Small intestine (tissue), 7 donors: ENCODE measurements around the gene OR10H3. TPM values are rescaled to one million over a fixed set of nuclear protein-coding genes. Genes with fewer than 3 reads are reported as not detected.
"Not testable (repeated sequence)": the region's sequence is repeated elsewhere in the genome, so short reads cannot be mapped to it uniquely, and the experiment has no call there.

Experiments used
- DNase-seq, 2 donors: peaks; one replicate each; pipeline versions ENCODE4 v3.0.0 to v3.0.0-alpha.2; 2013
- FAIRE-seq: peaks from 2 replicates; lab custom pipeline; 2012; peaks lifted over from hg19 to GRCh38; lab: Jason Lieb, UNC
- H3K27ac ChIP-seq, 3 donors: one replicate each; pipeline ENCODE4 v1.5.1; 2013; ENCODE audit warnings: low read length in 2 of 3, mild to moderate bottlenecking in 2 of 3, control low read depth in 1 of 3, inconsistent platforms in 1 of 3, low read depth in 1 of 3, moderate library complexity in 1 of 3
- H3K27me3 ChIP-seq, 3 donors: one replicate each; pipeline ENCODE4 v1.6.1; 2013; ENCODE audit warnings: low read length in 3 of 3, inconsistent platforms in 1 of 3; ENCODE audit not compliant: control insufficient read depth in 3 of 3, insufficient read depth in 3 of 3
- H3K36me3 ChIP-seq, 3 donors: one replicate each; pipeline ENCODE4 v1.6.1; 2013; ENCODE audit warnings: low read length in 3 of 3, inconsistent platforms in 1 of 3, low read depth in 1 of 3, mild to moderate bottlenecking in 1 of 3, moderate library complexity in 1 of 3; ENCODE audit not compliant: control insufficient read depth in 3 of 3, insufficient read depth in 2 of 3
- H3K4me1 ChIP-seq, 3 donors: one replicate each; pipeline ENCODE4 v1.6.1; 2013; ENCODE audit warnings: low read length in 2 of 3, inconsistent platforms in 1 of 3, low read depth in 1 of 3, mild to moderate bottlenecking in 1 of 3, moderate library complexity in 1 of 3; ENCODE audit not compliant: control insufficient read depth in 3 of 3, insufficient read depth in 2 of 3
- H3K4me3 ChIP-seq, 3 donors: one replicate each; pipeline ENCODE4 v1.5.1; 2013; ENCODE audit warnings: low read length in 3 of 3, control low read depth in 1 of 3, inconsistent platforms in 1 of 3, low read depth in 1 of 3, mild to moderate bottlenecking in 1 of 3, moderate library complexity in 1 of 3
- H3K9me3 ChIP-seq, 2 donors: one replicate each; pipeline ENCODE4 v1.6.1; 2013; ENCODE audit warnings: low read depth in 1 of 2, low read length in 1 of 2; ENCODE audit not compliant: control insufficient read depth in 2 of 2, insufficient read depth in 1 of 2
- WGBS, 3 donors: extraction: QIAGEN DNeasy Blood & Tissue Kit; methylation state at CpG; one replicate each; pipeline ENCODE4 v1.1.7; 2013; 5-methylcytosine and 5-hydroxymethylcytosine counted together
- polyA plus RNA-seq, 4 donors: library from polyadenylated mRNA; stranded (reverse) in 3 of 4; unstranded in 1 of 4; fragments of 200-250 nt in 3 of 4; fragments of 120-200 nt in 1 of 4; gene quantifications; one replicate each; pipeline versions ENCODE4 v1.2.1 to v1.2.3, GENCODE V29; 2013
- donor health status: healthy with polysubstance abuse.
- donor health status: control.
- donor health status: control.
- donor health status: Bipolar disorder and iron deficiency.
- donor health status: healthy.

Gene OR10H3
- polyA plus RNA-seq, 4 donors, result not detected

- WGBS, 3 donors, result 53 to 72% (median 60%) methylated on average over 3 of the region's 3 CpGs
- FAIRE-seq, result no peak
- Histone ChIP-seq H3K27ac (no peak overlapping the region), H3K9me3 (no peaks in the 10 kb centered on the region), H3K27me3 (no peaks in the 10 kb centered on the region), H3K4me1 (peaks cover 0 to 4% (median 0%) of the 10 kb centered on the region in 3 donors), H3K36me3 (no peaks in the 10 kb centered on the region), H3K4me3 (no peak overlapping the region)
- no peak for DNase-seq
Measured at GRCh38 chr19:15782211-15782610, 44.4 kb downstream of the OR10H3 start.

DNA sequence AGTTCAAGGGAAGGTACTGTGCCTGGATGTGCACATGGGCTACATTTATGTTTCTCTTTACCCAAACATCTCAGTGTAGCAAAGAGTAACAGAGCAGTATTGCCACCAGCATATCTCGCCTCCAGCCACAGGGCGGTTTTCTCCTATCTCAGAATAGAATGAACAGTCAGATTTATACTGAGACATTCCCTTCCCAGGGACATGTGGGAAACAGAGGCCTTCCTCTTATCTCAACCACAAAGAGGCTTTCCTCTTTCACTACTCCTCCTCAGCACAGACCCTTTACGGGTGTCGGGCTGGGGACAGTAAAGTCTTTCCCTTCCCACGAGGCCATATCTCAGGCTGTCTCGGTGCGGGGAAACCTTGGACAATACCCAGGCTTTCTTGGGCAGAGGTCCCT, 45.1 kb downstream of the OR10H3 start:
- FAIRE-seq, H3K9me3 ChIP-seq, DNase-seq, H3K4me1 ChIP-seq, H3K27ac ChIP-seq, H3K27me3 ChIP-seq, H3K36me3 ChIP-seq, H3K4me3 ChIP-seq: not testable (repeated sequence)
- 31 to 45% (median 37%) methylated on average over 7 of the region's 7 CpGs for WGBS, 3 donors

DNA sequence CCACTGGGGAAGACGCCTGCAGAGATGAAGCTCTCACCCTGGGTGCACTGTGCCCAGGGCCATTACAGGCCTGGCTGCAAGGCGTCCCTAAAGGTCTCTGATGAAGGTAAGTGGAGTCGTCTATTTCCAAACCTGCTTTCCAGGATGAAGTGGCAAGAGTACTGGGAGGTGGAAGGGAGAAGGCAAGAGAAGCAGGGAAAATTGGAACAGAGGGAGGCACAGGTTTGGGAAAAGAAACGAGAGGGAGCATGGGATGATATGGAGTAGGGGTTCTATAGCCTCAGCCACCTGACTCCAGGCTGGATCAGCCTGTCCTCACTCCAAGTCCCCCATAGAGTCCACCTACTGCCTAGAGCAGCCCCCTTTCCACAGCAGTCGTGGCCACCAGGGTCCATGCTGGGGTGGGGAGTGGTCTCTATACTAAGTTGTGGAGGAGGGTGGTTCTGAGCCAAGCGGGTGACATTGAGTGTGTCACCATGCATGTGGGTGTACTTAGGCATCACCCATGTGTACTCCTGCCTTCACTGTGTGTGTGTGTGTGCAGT, 49.9 kb downstream of the OR10H3 start, which contains the start of gene OR10H5:
Gene OR10H5, plus strand, starts transcription at position 51 of the 545 bp plus-strand sequence. CDS start 6,388 bp downstream, outside the sequence.
- no peak for DNase-seq
- no peak for FAIRE-seq
- WGBS, 3 donors, result 74 to 86% (median 84%) methylated on average over 6 of the region's 6 CpGs
- H3K4me1 ChIP-seq, result peaks cover 0 to 6% (median 2%) of the 10 kb centered on the region in 3 donors
- H3K36me3 ChIP-seq, result no peaks in the 10 kb centered on the region
- H3K4me3 ChIP-seq, result no peak within 1 kb of the TSS
- H3K27ac ChIP-seq, result no peak within 1 kb of the TSS
- no peaks in the 10 kb centered on the region for H3K9me3 ChIP-seq
- H3K27me3 ChIP-seq, result no peaks in the 10 kb centered on the region

DNA sequence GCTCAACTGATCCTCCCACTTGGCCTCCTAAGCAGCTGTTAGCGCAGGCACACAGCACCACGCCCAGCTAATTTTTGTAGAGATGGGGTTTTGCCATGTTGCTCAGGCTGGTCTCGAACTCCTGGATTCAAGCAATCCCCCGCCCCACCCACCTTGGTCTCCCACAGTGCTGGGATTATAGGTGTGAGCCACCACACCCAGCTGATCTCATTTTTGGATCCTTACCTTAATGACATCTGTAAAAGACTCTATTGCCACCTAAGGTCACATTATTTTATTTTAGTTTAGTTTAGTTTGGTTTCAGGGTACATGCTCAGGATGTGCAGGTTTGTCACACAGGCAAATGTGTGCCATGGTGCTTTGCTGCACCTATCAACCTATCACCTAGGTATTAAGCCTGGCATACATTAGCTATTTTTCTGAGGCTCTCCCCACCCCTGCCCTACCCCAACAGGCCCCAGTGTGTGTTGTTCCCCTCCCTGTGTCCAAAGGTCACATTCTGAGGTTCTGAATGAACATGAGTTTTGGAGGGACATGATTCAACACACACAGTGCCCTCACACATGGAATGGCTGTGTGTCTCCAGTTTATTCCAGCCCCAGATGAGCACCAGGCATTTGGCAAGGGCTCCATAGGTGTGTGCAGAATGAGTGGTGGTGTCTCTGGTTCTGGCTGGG, 50.9 kb downstream of the OR10H3 start:
- H3K27me3 ChIP-seq, result no peaks in the 10 kb centered on the region
- 31 to 62% (median 36%) methylated on average over 4 of the region's 4 CpGs for WGBS, 3 donors
- H3K4me1 ChIP-seq, result peaks cover 0 to 6% (median 2%) of the 10 kb centered on the region in 3 donors
- no peak overlapping the region for H3K27ac ChIP-seq
- H3K4me3 ChIP-seq, result no peak overlapping the region
- no peaks in the 10 kb centered on the region for H3K9me3 ChIP-seq
- DNase-seq (peak; percentile 47 to 79), FAIRE-seq (no peak)
- no peaks in the 10 kb centered on the region for H3K36me3 ChIP-seq

DNA sequence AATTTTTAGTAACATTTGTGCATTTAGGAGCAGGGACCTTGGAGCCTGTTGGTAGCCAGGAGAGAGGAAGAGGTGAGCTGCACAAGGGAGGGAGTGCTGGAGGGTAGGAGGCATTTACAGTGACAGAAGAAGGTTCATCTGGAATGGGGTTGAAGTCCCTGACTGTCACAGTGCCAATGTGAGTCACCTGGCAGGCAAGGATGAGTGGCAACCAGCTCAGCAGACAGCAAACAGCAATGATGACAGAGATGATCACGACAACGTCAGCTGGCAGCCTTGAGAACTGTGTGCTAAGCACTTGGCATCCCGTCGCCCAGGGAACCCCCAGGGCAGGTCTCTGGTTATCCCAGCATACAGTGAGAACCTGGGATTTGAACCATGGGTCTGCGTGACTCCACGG, 52.3 kb downstream of the OR10H3 start:
- H3K9me3 ChIP-seq, result no peaks in the 10 kb centered on the region
- H3K4me1 ChIP-seq, result peaks cover 0 to 6% (median 2%) of the 10 kb centered on the region in 3 donors
- 37 to 58% (median 48%) methylated on average over 6 of the region's 6 CpGs for WGBS, 3 donors
- H3K27me3 ChIP-seq, result no peaks in the 10 kb centered on the region
- DNase-seq, result peak in 1 of 2 donors; percentile 45
- no peak overlapping the region for H3K27ac ChIP-seq
- no peaks in the 10 kb centered on the region for H3K36me3 ChIP-seq
- no peak overlapping the region for H3K4me3 ChIP-seq
- FAIRE-seq, result no peak

Other genes starting within 250 kb of the OR10H3 start
- gene CYP4F22, start 229.5 kb upstream of the OR10H3 start, polyA plus RNA-seq, result under 1 TPM in 2 of 4 donors, not detected in 2; 0.09 to 0.15 TPM
- not detected for gene CYP4F8, start 122.8 kb upstream of the OR10H3 start, polyA plus RNA-seq
- gene CYP4F3, start 97.1 kb upstream of the OR10H3 start, polyA plus RNA-seq, result 10 to 100 TPM in 2 of 4 donors, 1 to 10 TPM in 2; 2.3 to 15.2 (median 7.9) TPM
- 100 to 1,000 TPM in 2 of 4 donors, 10 to 100 TPM in 2; 46.9 to 398 (median 186) TPM for gene CYP4F12, start 64.9 kb upstream of the OR10H3 start, polyA plus RNA-seq
- not detected for gene OR10H2, start 10.0 kb upstream of the OR10H3 start, polyA plus RNA-seq
- gene OR10H5, start 49.7 kb downstream of the OR10H3 start, polyA plus RNA-seq, result not detected
- gene OR10H1, start 77.7 kb downstream of the OR10H3 start, polyA plus RNA-seq, result not detected
- gene CYP4F2, start 160.1 kb downstream of the OR10H3 start, polyA plus RNA-seq, result 100 to 1,000 TPM in 1 of 4 donors, 10 to 100 TPM in 1, 1 to 10 TPM in 2; 3.8 to 135 (median 26.3) TPM
- gene CYP4F11, start 196.5 kb downstream of the OR10H3 start, polyA plus RNA-seq, result 10 to 100 TPM in 2 of 4 donors, under 1 TPM in 2; 0.33 to 14.5 (median 6.6) TPM
- not detected for gene OR10H4, start 211.0 kb downstream of the OR10H3 start, polyA plus RNA-seq